ENCODE measurements around the gene CAPG.

DNA sequence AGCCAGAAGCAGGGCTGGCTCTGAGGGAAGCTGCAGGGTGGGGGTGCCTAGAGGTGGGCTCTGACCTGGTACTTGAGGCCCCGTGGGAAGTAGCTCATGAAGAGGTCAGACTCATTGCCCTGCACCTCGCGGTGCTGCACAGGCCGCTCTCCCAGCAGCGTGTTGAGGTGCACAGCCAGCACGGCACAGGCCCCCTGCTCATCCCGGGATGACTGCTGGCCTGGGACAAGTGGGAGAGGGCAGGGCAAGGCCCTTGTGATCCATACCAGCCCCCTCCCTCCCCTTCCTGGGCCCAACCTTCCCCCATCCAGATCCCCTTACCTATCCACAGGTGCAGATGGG, 8.7 kb downstream of the CAPG start:
- no peak for TF ChIP-seq EZH2phosphoT487 (IDR thresholded peaks at IDR 0.05; ENCODE audit: insufficient read depth, low read depth)
- no peak for TF ChIP-seq EZH2 (IDR thresholded peaks at IDR 0.05; ENCODE audit: insufficient read depth, poor library complexity, severe bottlenecking)

All from GM23248 (cell line).